Tibial nerve (tissue), 3 donors: ENCODE measurements around the gene CMTR2.

Source experiments
- POLR2A ChIP-seq, 2 donors: fragments of 450-650 bp; IDR thresholded peaks; one replicate each; pipeline ENCODE4 v1.6.1; 2017; ENCODE audit warnings: antibody characterized with exemption in 2 of 2, mild to moderate bottlenecking in 2 of 2, moderate library complexity in 2 of 2
- TF ChIP-seq, protein P1 (sequence below), 5 experiments: fragments of 200-600 bp in 3 of 5; fragments of 450-650 bp in 2 of 5; sonication (generic) in 3 of 5; IDR thresholded peaks; one replicate each; pipeline ENCODE4 v1.5.1; 2016 to 2019; ENCODE audit warnings: antibody characterized with exemption in 5 of 5, mild to moderate bottlenecking in 3 of 5, moderate library complexity in 2 of 5

- TF ChIP-seq, protein P1, sequence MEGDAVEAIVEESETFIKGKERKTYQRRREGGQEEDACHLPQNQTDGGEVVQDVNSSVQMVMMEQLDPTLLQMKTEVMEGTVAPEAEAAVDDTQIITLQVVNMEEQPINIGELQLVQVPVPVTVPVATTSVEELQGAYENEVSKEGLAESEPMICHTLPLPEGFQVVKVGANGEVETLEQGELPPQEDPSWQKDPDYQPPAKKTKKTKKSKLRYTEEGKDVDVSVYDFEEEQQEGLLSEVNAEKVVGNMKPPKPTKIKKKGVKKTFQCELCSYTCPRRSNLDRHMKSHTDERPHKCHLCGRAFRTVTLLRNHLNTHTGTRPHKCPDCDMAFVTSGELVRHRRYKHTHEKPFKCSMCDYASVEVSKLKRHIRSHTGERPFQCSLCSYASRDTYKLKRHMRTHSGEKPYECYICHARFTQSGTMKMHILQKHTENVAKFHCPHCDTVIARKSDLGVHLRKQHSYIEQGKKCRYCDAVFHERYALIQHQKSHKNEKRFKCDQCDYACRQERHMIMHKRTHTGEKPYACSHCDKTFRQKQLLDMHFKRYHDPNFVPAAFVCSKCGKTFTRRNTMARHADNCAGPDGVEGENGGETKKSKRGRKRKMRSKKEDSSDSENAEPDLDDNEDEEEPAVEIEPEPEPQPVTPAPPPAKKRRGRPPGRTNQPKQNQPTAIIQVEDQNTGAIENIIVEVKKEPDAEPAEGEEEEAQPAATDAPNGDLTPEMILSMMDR (IDR thresholded peaks at IDR 0.05), result peak; percentile 49 to 70 (median 61)
- no peak for TF ChIP-seq POLR2A (IDR thresholded peaks at IDR 0.05)
Measured at GRCh38 chr16:71311553-71312158, 22.5 kb upstream of the CMTR2 start.
